Testis (tissue), 2 donors: ENCODE results near the gene SERPINB10.

ENCODE experiments used
- POLR2A ChIP-seq: fragments of 450-650 bp; IDR thresholded peaks from one replicate; pipeline ENCODE4 v1.6.1; 2017; ENCODE audit warnings: antibody characterized with exemption, mild to moderate bottlenecking, moderate library complexity
- TF ChIP-seq, protein P1 (sequence below), 3 experiments: fragments of 450-650 bp in 2 of 3; fragments of 200-600 bp in 1 of 3; sonication (generic) in 1 of 3; IDR thresholded peaks; one replicate each; pipeline ENCODE4 v1.5.1; 2016 to 2019; ENCODE audit warnings: antibody characterized with exemption in 3 of 3, mild to moderate bottlenecking in 2 of 3, moderate library complexity in 1 of 3

DNA sequence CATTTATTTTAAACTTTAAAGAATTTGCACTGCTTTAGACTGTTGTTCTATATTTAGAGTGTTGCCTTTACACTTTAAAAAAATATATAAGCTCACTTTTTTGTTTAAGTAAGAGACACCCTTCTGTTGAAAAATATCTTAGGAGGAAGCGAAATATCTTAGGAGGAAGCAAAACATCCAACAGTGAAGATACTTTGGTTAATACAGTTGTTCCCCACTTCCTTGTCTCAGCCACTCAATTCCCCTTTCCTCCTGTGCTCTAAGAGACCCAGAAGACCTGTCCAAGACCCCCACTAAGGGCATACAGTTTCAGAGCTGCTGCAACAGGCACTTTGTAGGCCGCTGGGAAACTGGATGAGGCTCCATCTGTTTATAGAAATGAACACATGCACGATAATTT, 67.9 kb downstream of the SERPINB10 start:
- TF ChIP-seq, protein P1, sequence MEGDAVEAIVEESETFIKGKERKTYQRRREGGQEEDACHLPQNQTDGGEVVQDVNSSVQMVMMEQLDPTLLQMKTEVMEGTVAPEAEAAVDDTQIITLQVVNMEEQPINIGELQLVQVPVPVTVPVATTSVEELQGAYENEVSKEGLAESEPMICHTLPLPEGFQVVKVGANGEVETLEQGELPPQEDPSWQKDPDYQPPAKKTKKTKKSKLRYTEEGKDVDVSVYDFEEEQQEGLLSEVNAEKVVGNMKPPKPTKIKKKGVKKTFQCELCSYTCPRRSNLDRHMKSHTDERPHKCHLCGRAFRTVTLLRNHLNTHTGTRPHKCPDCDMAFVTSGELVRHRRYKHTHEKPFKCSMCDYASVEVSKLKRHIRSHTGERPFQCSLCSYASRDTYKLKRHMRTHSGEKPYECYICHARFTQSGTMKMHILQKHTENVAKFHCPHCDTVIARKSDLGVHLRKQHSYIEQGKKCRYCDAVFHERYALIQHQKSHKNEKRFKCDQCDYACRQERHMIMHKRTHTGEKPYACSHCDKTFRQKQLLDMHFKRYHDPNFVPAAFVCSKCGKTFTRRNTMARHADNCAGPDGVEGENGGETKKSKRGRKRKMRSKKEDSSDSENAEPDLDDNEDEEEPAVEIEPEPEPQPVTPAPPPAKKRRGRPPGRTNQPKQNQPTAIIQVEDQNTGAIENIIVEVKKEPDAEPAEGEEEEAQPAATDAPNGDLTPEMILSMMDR (IDR thresholded peaks at IDR 0.05) = no peak
- TF ChIP-seq POLR2A = no peak
